ENCODE results near the gene CDK7. TPM values are rescaled to one million over a fixed set of nuclear protein-coding genes. Genes with fewer than 3 reads are reported as not detected.

The CDK7 gene
- total and polyA plus RNA-seq, 9 of the 15 experiments (the other 6 are each of a cell fraction or from before 2014, with no cell fraction given) = 41.7 to 143 (median 65.3) TPM

- TF ChIP-seq, protein P1, sequence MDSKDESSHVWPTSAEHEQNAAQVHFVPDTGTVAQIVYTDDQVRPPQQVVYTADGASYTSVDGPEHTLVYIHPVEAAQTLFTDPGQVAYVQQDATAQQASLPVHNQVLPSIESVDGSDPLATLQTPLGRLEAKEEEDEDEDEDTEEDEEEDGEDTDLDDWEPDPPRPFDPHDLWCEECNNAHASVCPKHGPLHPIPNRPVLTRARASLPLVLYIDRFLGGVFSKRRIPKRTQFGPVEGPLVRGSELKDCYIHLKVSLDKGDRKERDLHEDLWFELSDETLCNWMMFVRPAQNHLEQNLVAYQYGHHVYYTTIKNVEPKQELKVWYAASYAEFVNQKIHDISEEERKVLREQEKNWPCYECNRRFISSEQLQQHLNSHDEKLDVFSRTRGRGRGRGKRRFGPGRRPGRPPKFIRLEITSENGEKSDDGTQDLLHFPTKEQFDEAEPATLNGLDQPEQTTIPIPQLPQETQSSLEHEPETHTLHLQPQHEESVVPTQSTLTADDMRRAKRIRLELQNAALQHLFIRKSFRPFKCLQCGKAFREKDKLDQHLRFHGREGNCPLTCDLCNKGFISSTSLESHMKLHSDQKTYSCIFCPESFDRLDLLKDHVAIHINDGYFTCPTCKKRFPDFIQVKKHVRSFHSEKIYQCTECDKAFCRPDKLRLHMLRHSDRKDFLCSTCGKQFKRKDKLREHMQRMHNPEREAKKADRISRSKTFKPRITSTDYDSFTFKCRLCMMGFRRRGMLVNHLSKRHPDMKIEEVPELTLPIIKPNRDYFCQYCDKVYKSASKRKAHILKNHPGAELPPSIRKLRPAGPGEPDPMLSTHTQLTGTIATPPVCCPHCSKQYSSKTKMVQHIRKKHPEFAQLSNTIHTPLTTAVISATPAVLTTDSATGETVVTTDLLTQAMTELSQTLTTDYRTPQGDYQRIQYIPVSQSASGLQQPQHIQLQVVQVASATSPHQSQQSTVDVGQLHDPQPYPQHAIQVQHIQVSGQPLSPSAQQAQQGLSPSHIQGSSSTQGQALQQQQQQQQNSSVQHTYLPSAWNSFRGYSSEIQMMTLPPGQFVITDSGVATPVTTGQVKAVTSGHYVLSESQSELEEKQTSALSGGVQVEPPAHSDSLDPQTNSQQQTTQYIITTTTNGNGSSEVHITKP (IDR thresholded peaks at IDR 0.05; ENCODE audit: partially characterized antibody) = peak; percentile 17
- no peak for TF ChIP-seq ZNF263 (CRISPR knock-in tag; IDR thresholded peaks at IDR 0.05; ENCODE audit: borderline replicate concordance)
- TF ChIP-seq MTA3 (IDR thresholded peaks at IDR 0.05; ENCODE audit: borderline replicate concordance) = peak; percentile 76; the same call in 1 of the 2 replicates
- no peak for TF ChIP-seq ILK (tag; IDR thresholded peaks at IDR 0.05; ENCODE audit: borderline replicate concordance, low read depth)
- no peak for TF ChIP-seq POLR2AphosphoS2 (IDR thresholded peaks at IDR 0.05; ENCODE audit: low read length)
- TF ChIP-seq, protein P2, sequence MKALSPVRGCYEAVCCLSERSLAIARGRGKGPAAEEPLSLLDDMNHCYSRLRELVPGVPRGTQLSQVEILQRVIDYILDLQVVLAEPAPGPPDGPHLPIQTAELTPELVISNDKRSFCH (CRISPR knock-in tag; IDR thresholded peaks at IDR 0.05) = no peak
- TF ChIP-seq, protein P2 (tag; IDR thresholded peaks at IDR 0.05) = peak; percentile 84
- TF ChIP-seq KDM1A (IDR thresholded peaks at IDR 0.05) = no peak
- TF ChIP-seq ERF (CRISPR knock-in tag; IDR thresholded peaks at IDR 0.05) = no peak
- no peak for TF ChIP-seq GATAD2B (IDR thresholded peaks at IDR 0.05; ENCODE audit: borderline replicate concordance)
- TF ChIP-seq, protein P3, sequence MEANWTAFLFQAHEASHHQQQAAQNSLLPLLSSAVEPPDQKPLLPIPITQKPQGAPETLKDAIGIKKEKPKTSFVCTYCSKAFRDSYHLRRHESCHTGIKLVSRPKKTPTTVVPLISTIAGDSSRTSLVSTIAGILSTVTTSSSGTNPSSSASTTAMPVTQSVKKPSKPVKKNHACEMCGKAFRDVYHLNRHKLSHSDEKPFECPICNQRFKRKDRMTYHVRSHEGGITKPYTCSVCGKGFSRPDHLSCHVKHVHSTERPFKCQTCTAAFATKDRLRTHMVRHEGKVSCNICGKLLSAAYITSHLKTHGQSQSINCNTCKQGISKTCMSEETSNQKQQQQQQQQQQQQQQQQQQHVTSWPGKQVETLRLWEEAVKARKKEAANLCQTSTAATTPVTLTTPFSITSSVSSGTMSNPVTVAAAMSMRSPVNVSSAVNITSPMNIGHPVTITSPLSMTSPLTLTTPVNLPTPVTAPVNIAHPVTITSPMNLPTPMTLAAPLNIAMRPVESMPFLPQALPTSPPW (CRISPR knock-in tag; IDR thresholded peaks at IDR 0.05) = peak; percentile 61
- TF ChIP-seq, protein P4, sequence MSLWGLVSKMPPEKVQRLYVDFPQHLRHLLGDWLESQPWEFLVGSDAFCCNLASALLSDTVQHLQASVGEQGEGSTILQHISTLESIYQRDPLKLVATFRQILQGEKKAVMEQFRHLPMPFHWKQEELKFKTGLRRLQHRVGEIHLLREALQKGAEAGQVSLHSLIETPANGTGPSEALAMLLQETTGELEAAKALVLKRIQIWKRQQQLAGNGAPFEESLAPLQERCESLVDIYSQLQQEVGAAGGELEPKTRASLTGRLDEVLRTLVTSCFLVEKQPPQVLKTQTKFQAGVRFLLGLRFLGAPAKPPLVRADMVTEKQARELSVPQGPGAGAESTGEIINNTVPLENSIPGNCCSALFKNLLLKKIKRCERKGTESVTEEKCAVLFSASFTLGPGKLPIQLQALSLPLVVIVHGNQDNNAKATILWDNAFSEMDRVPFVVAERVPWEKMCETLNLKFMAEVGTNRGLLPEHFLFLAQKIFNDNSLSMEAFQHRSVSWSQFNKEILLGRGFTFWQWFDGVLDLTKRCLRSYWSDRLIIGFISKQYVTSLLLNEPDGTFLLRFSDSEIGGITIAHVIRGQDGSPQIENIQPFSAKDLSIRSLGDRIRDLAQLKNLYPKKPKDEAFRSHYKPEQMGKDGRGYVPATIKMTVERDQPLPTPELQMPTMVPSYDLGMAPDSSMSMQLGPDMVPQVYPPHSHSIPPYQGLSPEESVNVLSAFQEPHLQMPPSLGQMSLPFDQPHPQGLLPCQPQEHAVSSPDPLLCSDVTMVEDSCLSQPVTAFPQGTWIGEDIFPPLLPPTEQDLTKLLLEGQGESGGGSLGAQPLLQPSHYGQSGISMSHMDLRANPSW (CRISPR knock-in tag; IDR thresholded peaks at IDR 0.05) = peak; percentile 82; the same call in 1 of the 2 replicates
- no peak for TF ChIP-seq ZNF277 (CRISPR knock-in tag; IDR thresholded peaks at IDR 0.05; ENCODE audit: borderline replicate concordance)
- TF ChIP-seq SPI1 (IDR thresholded peaks at IDR 0.05; ENCODE audit: borderline replicate concordance, low read depth, low read length) = no peak
- no peak for TF ChIP-seq FOXA1 (IDR thresholded peaks at IDR 0.05; ENCODE audit: borderline replicate concordance)
- no peak for TF ChIP-seq NFXL1 (CRISPR knock-in tag; IDR thresholded peaks at IDR 0.05)
- no peak for TF ChIP-seq ZNF23 (CRISPR knock-in tag; IDR thresholded peaks at IDR 0.05)
These were observed 16.8 kb upstream of the CDK7 start (continued) for GRCh38 chr5:69217548-69218526.

Data from K562 (cell line).